ENCODE measurements around the gene SYCP1. TPM values are rescaled to one million over a fixed set of nuclear protein-coding genes. Genes with fewer than 3 reads are reported as not detected.

The SYCP1 gene
- total and polyA plus RNA-seq, 2 donors (not counting 1 experiment from before 2014, with no cell fraction given), result not detected

DNA sequence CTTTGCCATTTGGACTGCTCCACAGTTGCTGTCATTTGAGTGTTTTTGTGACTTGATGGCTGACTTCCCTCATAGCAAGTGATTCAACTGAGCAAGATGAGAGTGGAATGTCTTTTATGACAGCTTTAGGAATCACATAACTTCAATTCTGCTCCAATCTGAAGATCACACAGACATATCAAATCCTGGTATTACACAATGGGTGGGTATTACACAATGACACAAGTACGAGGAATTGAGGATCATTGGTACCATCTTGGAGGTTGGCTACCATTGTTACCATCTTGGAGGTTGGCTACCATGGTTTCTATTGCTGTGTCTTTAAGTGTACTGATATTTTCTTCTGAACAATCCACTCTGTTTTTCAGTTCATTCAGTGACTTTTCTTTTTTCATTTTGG, 166.5 kb downstream of the SYCP1 start:
- ChIA-PET CTCF (no interaction called here), POLR2A (no interaction called here)
- intact Hi-C loops (cut with micrococcal nuclease), result no loop called here
- ATAC-seq (ENCODE audit: low read depth), result no peak
- no peak overlapping the region for H3K4me3 ChIP-seq (ENCODE audit: control extremely low read depth in 1 of 5, extremely low read depth in 1 of 5, insufficient read depth in 1 of 5, low read depth in 2 of 5, low read length in 4 of 5)
- H3K4me1 Mint-ChIP-seq, result no peaks in the 10 kb centered on the region
- H3K9ac ChIP-seq (ENCODE audit: low read length), result no peak overlapping the region
- no peaks in the 10 kb centered on the region for H4K20me1 ChIP-seq (ENCODE audit: control insufficient read depth, insufficient read depth, low read length, poor library complexity, severe bottlenecking)
- no peaks in the 10 kb centered on the region for H3K36me3 ChIP-seq (replicated peaks in 1 of 2; ENCODE audit: control extremely low read depth in 1 of 2, control insufficient read depth in 1 of 2, extremely low read depth in 1 of 2, insufficient read depth in 2 of 2, low read length in 1 of 2)
- H3K4me1 ChIP-seq (ENCODE audit: control insufficient read depth in 2 of 2, insufficient read depth in 2 of 2, low read length in 2 of 2), result no peaks in the 10 kb centered on the region
- H3K9me3 Mint-ChIP-seq (ENCODE audit: insufficient read depth), result no peaks in the 10 kb centered on the region
- H3K9me3 ChIP-seq (ENCODE audit: control extremely low read depth in 1 of 3, control insufficient read depth in 2 of 3, insufficient read depth in 1 of 3, low read length in 2 of 3), result peaks cover 0 to 1% (median 0%) of the 10 kb centered on the region in 3 donors
- H3K4me2 ChIP-seq (replicated peaks; ENCODE audit: low read depth, low read length, poor library complexity, severe bottlenecking), result no peak overlapping the region
- H3K27ac ChIP-seq (ENCODE audit: low read length in 2 of 2), result no peak overlapping the region
- TF ChIP-seq, protein P1, sequence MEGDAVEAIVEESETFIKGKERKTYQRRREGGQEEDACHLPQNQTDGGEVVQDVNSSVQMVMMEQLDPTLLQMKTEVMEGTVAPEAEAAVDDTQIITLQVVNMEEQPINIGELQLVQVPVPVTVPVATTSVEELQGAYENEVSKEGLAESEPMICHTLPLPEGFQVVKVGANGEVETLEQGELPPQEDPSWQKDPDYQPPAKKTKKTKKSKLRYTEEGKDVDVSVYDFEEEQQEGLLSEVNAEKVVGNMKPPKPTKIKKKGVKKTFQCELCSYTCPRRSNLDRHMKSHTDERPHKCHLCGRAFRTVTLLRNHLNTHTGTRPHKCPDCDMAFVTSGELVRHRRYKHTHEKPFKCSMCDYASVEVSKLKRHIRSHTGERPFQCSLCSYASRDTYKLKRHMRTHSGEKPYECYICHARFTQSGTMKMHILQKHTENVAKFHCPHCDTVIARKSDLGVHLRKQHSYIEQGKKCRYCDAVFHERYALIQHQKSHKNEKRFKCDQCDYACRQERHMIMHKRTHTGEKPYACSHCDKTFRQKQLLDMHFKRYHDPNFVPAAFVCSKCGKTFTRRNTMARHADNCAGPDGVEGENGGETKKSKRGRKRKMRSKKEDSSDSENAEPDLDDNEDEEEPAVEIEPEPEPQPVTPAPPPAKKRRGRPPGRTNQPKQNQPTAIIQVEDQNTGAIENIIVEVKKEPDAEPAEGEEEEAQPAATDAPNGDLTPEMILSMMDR (IDR thresholded peaks at IDR 0.05), result no peak
- no peak for TF ChIP-seq EZH2 (IDR thresholded peaks at IDR 0.05; ENCODE audit: borderline replicate concordance, insufficient read depth, low read depth, low read length, poor library complexity, severe bottlenecking)
- peaks cover 25% of the 10 kb centered on the region for H3K27me3 Mint-ChIP-seq
- no peak overlapping the region for H3K27ac Mint-ChIP-seq
- no CpG with 5 or more reads among the region's 1 CpG for WGBS (ENCODE audit: insufficient coverage)
- H3K79me2 ChIP-seq (ENCODE audit: control insufficient read depth, insufficient read depth, low read length), result no peaks in the 10 kb centered on the region
- no peak for DNase-seq
- H3K27me3 ChIP-seq (replicated peaks in 1 of 4; ENCODE audit: control extremely low read depth in 1 of 4, control insufficient read depth in 3 of 4, insufficient read depth in 4 of 4, low read length in 3 of 4), result peaks cover 0 to 4% (median 1%) of the 10 kb centered on the region in 4 experiments
- no peak overlapping the region for H2AFZ ChIP-seq (ENCODE audit: insufficient read depth, low read depth, low read length, poor library complexity, severe bottlenecking)
- H3K4me3 Mint-ChIP-seq, result no peak overlapping the region

DNA sequence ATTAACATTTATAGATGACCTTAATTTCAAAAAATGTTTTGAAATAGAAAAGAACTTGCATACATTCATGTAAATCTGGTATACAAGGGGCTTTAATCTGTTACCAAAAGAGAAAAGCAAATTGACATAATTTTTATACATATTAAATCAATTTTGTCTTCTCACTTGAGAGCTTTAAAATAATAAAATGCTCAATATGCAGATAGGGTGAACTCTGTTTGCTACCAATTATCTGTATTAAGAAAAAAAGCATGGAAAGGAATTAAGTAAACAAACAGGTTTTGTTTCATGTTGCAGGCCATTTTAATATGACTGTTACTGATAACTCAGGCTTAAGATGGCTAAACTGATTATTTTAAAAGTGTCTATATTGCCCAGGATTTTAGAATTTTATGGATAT, 168.9 kb downstream of the SYCP1 start:
- Histone ChIP-seq H3K4me3 (ENCODE audit: control extremely low read depth in 1 of 5, extremely low read depth in 1 of 5, insufficient read depth in 1 of 5, low read depth in 2 of 5, low read length in 4 of 5) (no peak overlapping the region), H4K20me1 (ENCODE audit: control insufficient read depth, insufficient read depth, low read length, poor library complexity, severe bottlenecking) (no peaks in the 10 kb centered on the region), H3K9me3 (ENCODE audit: control extremely low read depth in 1 of 3, control insufficient read depth in 2 of 3, insufficient read depth in 1 of 3, low read length in 2 of 3) (peaks cover 0 to 1% (median 0%) of the 10 kb centered on the region in 3 donors), H3K79me2 (ENCODE audit: control insufficient read depth, insufficient read depth, low read length) (no peaks in the 10 kb centered on the region), H3K4me2 (replicated peaks; ENCODE audit: low read depth, low read length, poor library complexity, severe bottlenecking) (no peak overlapping the region), H2AFZ (ENCODE audit: insufficient read depth, low read depth, low read length, poor library complexity, severe bottlenecking) (no peak overlapping the region), H3K27me3 (replicated peaks in 1 of 4; ENCODE audit: control extremely low read depth in 1 of 4, control insufficient read depth in 3 of 4, insufficient read depth in 4 of 4, low read length in 3 of 4) (peaks cover 0 to 4% (median 1%) of the 10 kb centered on the region in 4 experiments), H3K36me3 (replicated peaks in 1 of 2; ENCODE audit: control extremely low read depth in 1 of 2, control insufficient read depth in 1 of 2, extremely low read depth in 1 of 2, insufficient read depth in 2 of 2, low read length in 1 of 2) (no peaks in the 10 kb centered on the region), H3K27ac (ENCODE audit: low read length in 2 of 2) (no peak overlapping the region), H3K9ac (ENCODE audit: low read length) (no peak overlapping the region), H3K4me1 (ENCODE audit: control insufficient read depth in 2 of 2, insufficient read depth in 2 of 2, low read length in 2 of 2) (no peaks in the 10 kb centered on the region)
- intact Hi-C loops (cut with micrococcal nuclease), result no loop called here
- Mint-ChIP-seq H3K4me3 (no peak overlapping the region), H3K9me3 (ENCODE audit: insufficient read depth) (no peaks in the 10 kb centered on the region), H3K4me1 (no peaks in the 10 kb centered on the region), H3K27ac (no peak overlapping the region), H3K27me3 (peaks cover 29% of the 10 kb centered on the region)
- no peak for ATAC-seq (ENCODE audit: low read depth)
- ChIA-PET POLR2A (no interaction called here), CTCF (interaction anchor here (1.8 kb wide), 1 partner anchor 29 kb away, joined by 7 read pairs; no protein-coding TSS in a partner anchor)
- TF ChIP-seq EZH2 (IDR thresholded peaks at IDR 0.05; ENCODE audit: borderline replicate concordance, insufficient read depth, low read depth, low read length, poor library complexity, severe bottlenecking), result no peak
- TF ChIP-seq, protein P1 (IDR thresholded peaks at IDR 0.05), result no peak
- no peak for DNase-seq

All from B cell (primary cell).